CD14-positive monocyte (primary cell): Measurements from ENCODE around the gene ELN. TPM values are rescaled to one million over a fixed set of nuclear protein-coding genes. Genes with fewer than 3 reads are reported as not detected.
"Not testable (repeated sequence)": the region's sequence is repeated elsewhere in the genome, so short reads cannot be mapped to it uniquely, and the experiment has no call there.

Experiments
- DNase-seq, 3 donors: peaks; one replicate each; pipeline ENCODE4 v3.0.0-alpha.2; 2011 to 2022
- H2AFZ ChIP-seq: 2 replicates; pipeline ENCODE4 v1.6.0; 2012; ENCODE audit warnings: mild to moderate bottlenecking, low read depth, low read length, inconsistent platforms; ENCODE audit not compliant: insufficient read depth, poor library complexity, severe bottlenecking
- H3K27ac ChIP-seq, 2 donors: 1 replicate in 1 of 2; 2 replicates in 1 of 2; pipeline ENCODE4 v1.5.1; 2012 to 2013; ENCODE audit warnings: low read length in 2 of 2, control low read depth in 1 of 2, inconsistent platforms in 1 of 2, low read depth in 1 of 2, mild to moderate bottlenecking in 1 of 2
- H3K27me3 ChIP-seq, 2 donors: one replicate each; pipeline versions ENCODE4 v1.6.0 to v1.6.1; 2011 to 2013; ENCODE audit warnings: low read length in 2 of 2; ENCODE audit not compliant: control insufficient read depth in 2 of 2, insufficient read depth in 2 of 2
- H3K36me3 ChIP-seq, 2 donors: replicated peaks in 1 of 2; 1 replicate in 1 of 2; 2 replicates in 1 of 2; pipeline versions ENCODE4 v1.5.1 to v1.6.1; 2012 to 2013; ENCODE audit warnings: low read length in 2 of 2, control low read depth in 1 of 2, inconsistent platforms in 1 of 2, mild to moderate bottlenecking in 1 of 2; ENCODE audit not compliant: insufficient read depth in 2 of 2, control insufficient read depth in 1 of 2
- H3K4me1 ChIP-seq, 2 donors: 1 replicate in 1 of 2; 2 replicates in 1 of 2; pipeline versions ENCODE4 v1.5.1 to v1.6.1; 2012 to 2013; ENCODE audit warnings: low read length in 2 of 2, control low read depth in 1 of 2, inconsistent platforms in 1 of 2, mild to moderate bottlenecking in 1 of 2, moderate library complexity in 1 of 2; ENCODE audit not compliant: insufficient read depth in 2 of 2, control insufficient read depth in 1 of 2
- H3K4me2 ChIP-seq: replicated peaks from 2 replicates; pipeline ENCODE3; 2012; ENCODE audit warnings: low read length, moderate library complexity, mild to moderate bottlenecking; ENCODE audit not compliant: poor library complexity, severe bottlenecking; ENCODE audit errors: extremely low read depth
- H3K4me3 ChIP-seq, 3 experiments: fragments of 200-600 bp in 1 of 3; sonication (generic) in 1 of 3; replicated peaks in 1 of 3; 1 replicate in 2 of 3; 2 replicates in 1 of 3; pipeline ENCODE4 v1.5.1; 2011 to 2013; ENCODE audit warnings: low read length in 3 of 3, mild to moderate bottlenecking in 3 of 3, control low read depth in 2 of 3, low read depth in 2 of 3, inconsistent platforms in 1 of 3, moderate library complexity in 1 of 3
- H3K79me2 ChIP-seq: 2 replicates; pipeline ENCODE4 v1.6.0; 2012; ENCODE audit warnings: mild to moderate bottlenecking, control low read depth, inconsistent platforms, low read length, moderate library complexity; ENCODE audit not compliant: insufficient read depth
- H3K9ac ChIP-seq: 2 replicates; pipeline ENCODE4 v1.6.0; 2017; ENCODE audit warnings: low read length, mild to moderate bottlenecking; ENCODE audit not compliant: insufficient read depth, poor library complexity, severe bottlenecking
- H3K9me3 ChIP-seq, 2 donors: replicated peaks in 1 of 2; 1 replicate in 1 of 2; 2 replicates in 1 of 2; pipeline versions ENCODE4 v1.5.1 to v1.6.1; 2012 to 2013; ENCODE audit warnings: low read length in 2 of 2, control low read depth in 1 of 2; ENCODE audit not compliant: control insufficient read depth in 1 of 2, insufficient read depth in 1 of 2
- H4K20me1 ChIP-seq: 2 replicates; pipeline ENCODE4 v1.6.0; 2012; ENCODE audit warnings: mild to moderate bottlenecking, low read length, control low read depth, moderate library complexity; ENCODE audit not compliant: insufficient read depth
- H3K27ac Mint-ChIP-seq, 7 donors: one replicate each; pipeline ENCODE4 v1.8.0; 2020; ENCODE audit warnings: mild to moderate bottlenecking in 7 of 7, mixed read lengths in 7 of 7, moderate library complexity in 6 of 7, inconsistent platforms in 2 of 7
- H3K27me3 Mint-ChIP-seq, 3 donors: one replicate each; pipeline ENCODE4 v1.8.0; 2021 to 2022; ENCODE audit warnings: low read depth in 3 of 3, mild to moderate bottlenecking in 3 of 3, mixed read lengths in 3 of 3, moderate library complexity in 3 of 3, inconsistent platforms in 1 of 3
- H3K36me3 Mint-ChIP-seq, 2 donors: one replicate each; pipeline ENCODE4 v1.8.0; 2020; ENCODE audit warnings: mixed read lengths in 2 of 2, inconsistent platforms in 1 of 2, mild to moderate bottlenecking in 1 of 2
- H3K4me1 Mint-ChIP-seq: one replicate; pipeline ENCODE4 v1.8.0; 2020; ENCODE audit warnings: mild to moderate bottlenecking, mixed read lengths
- H3K4me3 Mint-ChIP-seq, 2 donors: one replicate each; pipeline ENCODE4 v1.8.0; 2020; ENCODE audit warnings: mild to moderate bottlenecking in 2 of 2, mixed read lengths in 2 of 2, moderate library complexity in 1 of 2
- H3K9me3 Mint-ChIP-seq, 7 donors: one replicate each; pipeline ENCODE4 v1.8.0; 2020 to 2022; ENCODE audit warnings: mixed read lengths in 7 of 7, mild to moderate bottlenecking in 6 of 7, moderate library complexity in 6 of 7, inconsistent platforms in 2 of 7
- CTCF ChIP-seq: fragments of 200-600 bp; IDR thresholded peaks from one replicate; pipeline ENCODE4 v1.8.0; 2022; ENCODE audit warnings: antibody characterized with exemption, mild to moderate bottlenecking
- WGBS: methylation state at CpG from one replicate; pipeline ENCODE4 v1.1.5; 2013; ENCODE audit warnings: missing lambda C conversion rate; ENCODE audit not compliant: insufficient coverage; 5-methylcytosine and 5-hydroxymethylcytosine counted together
- intact Hi-C, 2 donors: fragments of 100-400 bp; cut with micrococcal nuclease; formaldehyde crosslinking; loops; one replicate each; pipeline versions ENCODE4 v1.15.0 to v1.15.1; 2023
- polyA minus RNA-seq: library from RNA; depleted of rRNA, polyadenylated mRNA; stranded (reverse); fragments of >200 nt; gene quantifications from 2 replicates; pipeline ENCODE4 v1.2.3, GENCODE V29; 2012
- polyA plus RNA-seq, 3 donors: library from polyadenylated mRNA; depleted of rRNA in 1 of 3; unstranded in 2 of 3; stranded (reverse) in 1 of 3; fragments of 300-500 nt in 2 of 3; fragments of >200 nt in 1 of 3; fragmentation: Illumina TruSeq in 2 of 3; gene quantifications; 1 replicate in 2 of 3; 2 replicates in 1 of 3; pipeline ENCODE4 v1.2.3, GENCODE V29; 2012 to 2021
- total RNA-seq, 12 experiments: library from RNA in 1 of 12; stranded (reverse) in 1 of 12; fragments of 120-200 nt in 1 of 12; gene quantifications; one replicate each; pipeline ENCODE4 v1.2.4 and lab custom pipeline; 2013 to 2026; ENCODE audit warnings: mixed read lengths in 6 of 12, inconsistent platforms in 1 of 12

Gene ELN
- 0.10 TPM for total RNA-seq (2013)
- polyA plus RNA-seq (not detected), polyA minus RNA-seq (not detected in 2 replicates), total RNA-seq (lab: John Stamatoyannopoulos, UW) (0 to 1.1 (median 0.08) reads per million in 11 experiments)

- peaks cover 9% of the 10 kb centered on the region for H3K4me1 Mint-ChIP-seq
- Histone ChIP-seq H2AFZ (peak within 1 kb of the TSS; percentile 13), H3K9me3 (peaks cover 0 to 10% of the 10 kb centered on the region in 2 donors), H3K4me2 (no peak within 1 kb of the TSS), H3K79me2 (no peaks in the 10 kb centered on the region), H3K36me3 (no peaks in the 10 kb centered on the region), H3K27me3 (peaks cover 36 to 60% of the 10 kb centered on the region in 2 donors), H3K27ac (no peak within 1 kb of the TSS), H4K20me1 (no peaks in the 10 kb centered on the region), H3K9ac (no peak within 1 kb of the TSS), H3K4me3 (no peak within 1 kb of the TSS), H3K4me1 (peaks cover 2 to 14% of the 10 kb centered on the region in 2 donors)
- WGBS = 6% methylated on average over 18 of the region's 39 CpGs
- TF ChIP-seq CTCF = no peak
- peaks cover 64 to 93% (median 68%) of the 10 kb centered on the region in 3 donors for H3K27me3 Mint-ChIP-seq
- H3K36me3 Mint-ChIP-seq = peaks cover 0 to 3% of the 10 kb centered on the region in 2 donors
- H3K9me3 Mint-ChIP-seq = peaks cover 0 to 9% (median 0%) of the 10 kb centered on the region in 7 donors
- peak within 1 kb of the TSS in 1 of 7 donors; percentile 47 for H3K27ac Mint-ChIP-seq
- DNase-seq = no peak
- peak within 1 kb of the TSS in 1 of 2 donors; percentile 80 for H3K4me3 Mint-ChIP-seq
- intact Hi-C loops = loop anchor here (2.0 to 10.0 kb wide), 2 partner anchors 161 to 223 kb away; no protein-coding TSS in a partner anchor
Observed at GRCh38 chr7:74027683-74028320, at the start of gene ELN. Gene ELN (plus strand): TSS chr7:74028173. CDS start chr7:74028188, 15 bp downstream.

GRCh38 chr7:73978661-73979563, 49.1 kb upstream of the ELN start:
- intact Hi-C loops = no loop called here
- no peaks in the 10 kb centered on the region for H4K20me1 ChIP-seq
- no peaks in the 10 kb centered on the region for H3K9me3 ChIP-seq
- Mint-ChIP-seq H3K27ac (peak overlapping the region in 5 of 7 donors; percentile 18 to 70 (median 66)), H3K9me3 (peaks cover 0 to 2% (median 0%) of the 10 kb centered on the region in 7 donors), H3K4me3 (peak overlapping the region; percentile 37 to 82), H3K4me1 (peaks cover 31% of the 10 kb centered on the region), H3K27me3 (peaks cover 7 to 16% (median 12%) of the 10 kb centered on the region in 3 donors), H3K36me3 (no peaks in the 10 kb centered on the region)
- TF ChIP-seq CTCF = peak; percentile 53
- DNase-seq = peak; percentile 16 to 47 (median 29)
- peaks cover 18 to 23% of the 10 kb centered on the region in 2 donors for H3K4me1 ChIP-seq
- H2AFZ ChIP-seq = peak overlapping the region; percentile 76
- peak overlapping the region in 1 of 3 experiments; percentile 57 for H3K4me3 ChIP-seq
- no peaks in the 10 kb centered on the region for H3K79me2 ChIP-seq
- no peaks in the 10 kb centered on the region for H3K36me3 ChIP-seq
- WGBS = 30% methylated on average over 22 of the region's 24 CpGs
- no peaks in the 10 kb centered on the region for H3K27me3 ChIP-seq
- H3K27ac ChIP-seq = no peak overlapping the region
- H3K9ac ChIP-seq = no peak overlapping the region
- peak overlapping the region; percentile 58 for H3K4me2 ChIP-seq

GRCh38 chr7:73979656-73980055, 48.3 kb upstream of the ELN start:
- peak overlapping the region in 1 of 2 donors; percentile 82 for H3K4me3 Mint-ChIP-seq
- H3K27ac Mint-ChIP-seq, H3K36me3 Mint-ChIP-seq, DNase-seq, H2AFZ ChIP-seq, H4K20me1 ChIP-seq, H3K9ac ChIP-seq, H3K27me3 ChIP-seq, H3K27ac ChIP-seq, H3K36me3 ChIP-seq, intact Hi-C loops, H3K9me3 Mint-ChIP-seq, H3K79me2 ChIP-seq, H3K9me3 ChIP-seq: not testable (repeated sequence)
- WGBS = 100% methylated on average over 3 of the region's 9 CpGs
- peak overlapping the region; percentile 58 for H3K4me2 ChIP-seq
- H3K27me3 Mint-ChIP-seq = peaks cover 7 to 16% (median 12%) of the 10 kb centered on the region in 3 donors
- H3K4me3 ChIP-seq = peak overlapping the region in 1 of 3 experiments; percentile 57
- peaks cover 18 to 23% of the 10 kb centered on the region in 2 donors for H3K4me1 ChIP-seq
- H3K4me1 Mint-ChIP-seq = peaks cover 31% of the 10 kb centered on the region
